Activated CD8-positive, alpha-beta memory T cell treated with anti-CD3 and anti-CD28 coated beads for 36 hours (primary cell): ENCODE data around the gene CFAP410. TPM values are rescaled to one million over a fixed set of nuclear protein-coding genes. Genes with fewer than 3 reads are reported as not detected.
"Not testable (repeated sequence)": the region's sequence is repeated elsewhere in the genome, so short reads cannot be mapped to it uniquely, and the experiment has no call there.

ENCODE experiments used
- CTCF ChIA-PET: fragments of 350-600 bp; sonication (Branson Sonifier 250); formaldehyde crosslinking; loops from one replicate; lab custom pipeline; 2021; ENCODE audit warnings: antibody characterized with exemption; lab: Charles Lee
- POLR2A ChIA-PET: fragments of 350-600 bp; sonication (Branson Sonifier 250); formaldehyde crosslinking; loops from one replicate; lab custom pipeline; 2021; ENCODE audit warnings: antibody characterized with exemption; lab: Charles Lee
- total RNA-seq, 2 experiments: library from RNA; stranded (reverse); gene quantifications; one replicate each; pipeline ENCODE4 v1.2.3, GENCODE V29; 2021

The CFAP410 gene
- total RNA-seq, 2 experiments from 2014 or later = 15.4 to 16.1 TPM

- CTCF ChIA-PET = interaction anchor here (0.9 kb wide), 1 partner anchor 103 kb away, joined by 3 read pairs; no protein-coding TSS in a partner anchor
- POLR2A ChIA-PET = interaction anchor here (0.8 kb wide), 1 partner anchor 14 kb away, joined by 3 read pairs; no protein-coding TSS in a partner anchor
These were observed 14.2 kb upstream of the CFAP410 start, which contains the start of gene TRPM2 for GRCh38 chr21:44353191-44353970. TRPM2 (plus strand) TSS chr21:44353621; CDS start chr21:44353701, 80 bp downstream.

GRCh38 chr21:44352253-44352860 lies 13.2 kb upstream of the CFAP410 start:
- ChIA-PET POLR2A (interaction anchor here (0.6 kb wide), 1 partner anchor 96 kb away, joined by 4 read pairs; no protein-coding TSS in a partner anchor), CTCF (no interaction called here)

- POLR2A ChIA-PET = interaction anchor here (0.6 kb wide), 1 partner anchor 95 kb away, joined by 4 read pairs; no protein-coding TSS in a partner anchor
- CTCF ChIA-PET = no interaction called here
These were observed 12.5 kb upstream of the CFAP410 start for GRCh38 chr21:44351535-44352252.

GRCh38 chr21:44350773-44351481 lies 11.7 kb upstream of the CFAP410 start:
- CTCF ChIA-PET = no interaction called here
- POLR2A ChIA-PET = no interaction called here

GRCh38 chr21:44349847-44350772 lies 10.9 kb upstream of the CFAP410 start:
- ChIA-PET POLR2A (no interaction called here), CTCF (no interaction called here)

GRCh38 chr21:44349416-44349846 lies 10.2 kb upstream of the CFAP410 start:
- ChIA-PET CTCF (no interaction called here), POLR2A (no interaction called here)

GRCh38 chr21:44348861-44349260 lies 9.7 kb upstream of the CFAP410 start:
- ChIA-PET POLR2A (no interaction called here), CTCF (no interaction called here)

- ChIA-PET CTCF (no interaction called here), POLR2A (no interaction called here)
These were observed 8.8 kb upstream of the CFAP410 start for GRCh38 chr21:44347911-44348451.

- CTCF ChIA-PET = no interaction called here
- POLR2A ChIA-PET = no interaction called here
These were observed 6.3 kb upstream of the CFAP410 start for GRCh38 chr21:44345495-44345894.

- CTCF ChIA-PET = interaction anchor here (0.6 kb wide), 1 partner anchor 449 kb away, joined by 4 read pairs; no protein-coding TSS in a partner anchor
- POLR2A ChIA-PET = no interaction called here
These were observed 5.5 kb upstream of the CFAP410 start for GRCh38 chr21:44344541-44345183.

GRCh38 chr21:44342981-44343380 lies 3.8 kb upstream of the CFAP410 start:
- POLR2A ChIA-PET, CTCF ChIA-PET: not testable (repeated sequence)

GRCh38 chr21:44341726-44342458 lies 2.7 kb upstream of the CFAP410 start:
- ChIA-PET POLR2A (interaction anchor here (0.7 kb wide), 1 partner anchor 811 kb away, joined by 4 read pairs; no protein-coding TSS in a partner anchor), CTCF (interaction anchor here (1.1 to 3.6 kb wide), 2 partner anchors 44 to 402 kb away, joined by 3 to 9 read pairs; no protein-coding TSS in a partner anchor)

GRCh38 chr21:44337941-44338895 lies 972 bp downstream of the CFAP410 start:
- ChIA-PET CTCF (interaction anchor here (1.0 to 3.6 kb wide), 3 partner anchors 16 to 117 kb away, joined by 3 to 9 read pairs (median 5); partner anchors contain the start of gene LRRC3), POLR2A (interaction anchor here (1.4 kb wide), 1 partner anchor 37 kb away, joined by 4 read pairs; no protein-coding TSS in a partner anchor)

- CTCF ChIA-PET = no interaction called here
These were observed 1.7 kb downstream of the CFAP410 start for GRCh38 chr21:44337449-44337848.

More at GRCh38 chr21:44337449-44337848, 1.7 kb downstream of the CFAP410 start:
- POLR2A ChIA-PET = no interaction called here
